ENCODE results near the gene GALNT18. TPM values are rescaled to one million over a fixed set of nuclear protein-coding genes. Genes with fewer than 3 reads are reported as not detected.

The GALNT18 gene
- total RNA-seq, 1 experiment from 2014 or later: 1.7 TPM

- H3K27ac Mint-ChIP-seq: no peak overlapping the region
- DNase-seq: no peak
- no peak overlapping the region for H2BK20ac ChIP-seq (ENCODE audit: low read depth, low read length, poor library complexity, severe bottlenecking)
- H3K27ac ChIP-seq (ENCODE audit: insufficient read length, low read depth, low read length): no peak overlapping the region
- H4K5ac ChIP-seq (ENCODE audit: insufficient read length, low read depth, low read length): no peak overlapping the region
- no peaks in the 10 kb centered on the region for H3K4me1 ChIP-seq (ENCODE audit: insufficient read depth, low read length)
- H3K14ac ChIP-seq (ENCODE audit: insufficient read depth, low read length): no peak overlapping the region
- no peak overlapping the region for H3K23ac ChIP-seq (ENCODE audit: insufficient read length, low read depth, low read length)
- peaks cover 0 to 1% (median 0%) of the 10 kb centered on the region in 3 experiments; a peak in 1 of 7 replicates for H3K36me3 Mint-ChIP-seq (ENCODE audit: insufficient read depth in 1 of 3, low read depth in 3 of 3)
- H3K18ac ChIP-seq (ENCODE audit: insufficient read length, low read depth, low read length): no peak overlapping the region
- H4K8ac ChIP-seq (replicated peaks; ENCODE audit: insufficient read length, low read depth, low read length): no peak overlapping the region
- no peak overlapping the region for H2AK5ac ChIP-seq (ENCODE audit: insufficient read length, low read length)
- H2BK12ac ChIP-seq (ENCODE audit: insufficient read length, low read depth, low read length): no peak overlapping the region
- H2AFZ ChIP-seq (ENCODE audit: low read length): no peak overlapping the region
- no peak overlapping the region for H4K91ac ChIP-seq (ENCODE audit: insufficient read length, low read depth, low read length)
- H4K20me1 ChIP-seq (ENCODE audit: control insufficient read depth, insufficient read depth, insufficient read length): no peaks in the 10 kb centered on the region
- H3K4me3 Mint-ChIP-seq: no peak overlapping the region
- H3K27me3 ChIP-seq (ENCODE audit: insufficient read depth, low read length): no peaks in the 10 kb centered on the region
- H3K4me2 ChIP-seq (ENCODE audit: insufficient read depth, insufficient read length, low read length): no peak overlapping the region
- H3K56ac ChIP-seq (ENCODE audit: insufficient read length, low read depth, low read length): no peak overlapping the region
- no peak overlapping the region for H2BK120ac ChIP-seq (ENCODE audit: low read depth, low read length, poor library complexity, severe bottlenecking)
- peaks cover 4 to 9% of the 10 kb centered on the region in 2 experiments for H3K4me1 Mint-ChIP-seq
- H3K9ac ChIP-seq (ENCODE audit: extremely low read depth, insufficient read length, low read length): no peak overlapping the region
- H2BK5ac ChIP-seq (ENCODE audit: insufficient read length, low read length): no peak overlapping the region
- no peak overlapping the region for H3T11ph ChIP-seq (ENCODE audit: low read length)
- H3K4ac ChIP-seq (ENCODE audit: low read depth, low read length): no peak overlapping the region
- H3K9me3 ChIP-seq (ENCODE audit: control insufficient read depth, low read depth, low read length): no peaks in the 10 kb centered on the region
- TF ChIP-seq CTCF (conservative IDR thresholded peaks at IDR 0.05): no peak
- H3K27me3 Mint-ChIP-seq (ENCODE audit: low read depth): no peaks in the 10 kb centered on the region; the same call in 1 of the 2 replicates
- WGBS (ENCODE audit: extremely low coverage, insufficient read length, low lambda C conversion rate): no CpG with 5 or more reads among the region's 3 CpGs
- no peaks in the 10 kb centered on the region for H3K79me1 ChIP-seq (ENCODE audit: insufficient read depth, low read depth, low read length, poor library complexity, severe bottlenecking)
- no peak overlapping the region for H2BK15ac ChIP-seq (ENCODE audit: low read depth, low read length)
- no peaks in the 10 kb centered on the region for H3K79me2 ChIP-seq (ENCODE audit: insufficient read depth, low read length)
- H3K23me2 ChIP-seq (ENCODE audit: insufficient read length, low read depth, low read length, poor library complexity, severe bottlenecking): no peaks in the 10 kb centered on the region
- no peaks in the 10 kb centered on the region for H3K9me3 Mint-ChIP-seq
These were observed 135.8 kb downstream of the GALNT18 start for GRCh38 chr11:11486002-11486401.
